ENCODE results near the gene ATP2B2.

The ATP2B2 gene

DNA sequence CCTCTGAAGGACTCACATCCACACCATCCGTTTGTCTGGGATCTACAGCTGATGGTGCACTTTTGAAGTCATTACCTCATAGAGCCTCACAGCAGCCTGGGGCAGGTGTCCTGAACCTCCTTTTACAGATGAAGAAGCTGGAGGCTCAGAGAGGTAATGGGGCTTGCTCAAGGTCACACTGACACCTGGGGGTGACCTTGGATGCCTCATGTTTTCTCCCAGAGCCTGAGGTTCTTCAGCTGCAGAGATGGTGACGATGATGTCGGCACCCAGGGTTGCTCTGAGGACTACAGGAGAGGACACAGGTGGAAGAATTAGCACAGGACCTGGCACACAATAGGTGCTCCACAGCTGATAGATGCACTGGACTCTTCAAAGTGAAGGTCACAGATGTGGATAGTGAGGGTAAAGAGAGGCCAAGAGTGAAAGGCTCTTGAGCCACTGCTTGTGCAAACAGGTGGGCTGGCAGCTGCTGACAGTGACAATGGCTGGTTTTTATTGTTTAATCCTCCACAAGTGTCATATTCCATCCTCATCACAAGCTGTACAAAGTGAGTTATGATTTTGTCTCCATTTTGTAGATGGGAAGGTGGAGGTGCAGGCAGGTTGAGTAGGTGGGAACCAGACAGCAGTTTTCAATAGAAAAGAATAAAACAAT lies 17.4 kb upstream of the ATP2B2 start:
- TF ChIP-seq, protein P1, sequence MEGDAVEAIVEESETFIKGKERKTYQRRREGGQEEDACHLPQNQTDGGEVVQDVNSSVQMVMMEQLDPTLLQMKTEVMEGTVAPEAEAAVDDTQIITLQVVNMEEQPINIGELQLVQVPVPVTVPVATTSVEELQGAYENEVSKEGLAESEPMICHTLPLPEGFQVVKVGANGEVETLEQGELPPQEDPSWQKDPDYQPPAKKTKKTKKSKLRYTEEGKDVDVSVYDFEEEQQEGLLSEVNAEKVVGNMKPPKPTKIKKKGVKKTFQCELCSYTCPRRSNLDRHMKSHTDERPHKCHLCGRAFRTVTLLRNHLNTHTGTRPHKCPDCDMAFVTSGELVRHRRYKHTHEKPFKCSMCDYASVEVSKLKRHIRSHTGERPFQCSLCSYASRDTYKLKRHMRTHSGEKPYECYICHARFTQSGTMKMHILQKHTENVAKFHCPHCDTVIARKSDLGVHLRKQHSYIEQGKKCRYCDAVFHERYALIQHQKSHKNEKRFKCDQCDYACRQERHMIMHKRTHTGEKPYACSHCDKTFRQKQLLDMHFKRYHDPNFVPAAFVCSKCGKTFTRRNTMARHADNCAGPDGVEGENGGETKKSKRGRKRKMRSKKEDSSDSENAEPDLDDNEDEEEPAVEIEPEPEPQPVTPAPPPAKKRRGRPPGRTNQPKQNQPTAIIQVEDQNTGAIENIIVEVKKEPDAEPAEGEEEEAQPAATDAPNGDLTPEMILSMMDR (IDR thresholded peaks at IDR 0.05; ENCODE audit: unreplicated experiment in 3 of 3) = no peak
- H3K27ac Mint-ChIP-seq = no peak overlapping the region
- H3K27me3 Mint-ChIP-seq (ENCODE audit: low read depth) = peaks cover 60% of the 10 kb centered on the region
- no peaks in the 10 kb centered on the region for H3K9me3 Mint-ChIP-seq
- H3K36me3 Mint-ChIP-seq (ENCODE audit: low read depth) = no peaks in the 10 kb centered on the region
- H3K4me3 Mint-ChIP-seq = no peak overlapping the region
- no peaks in the 10 kb centered on the region for H3K4me1 Mint-ChIP-seq

DNA sequence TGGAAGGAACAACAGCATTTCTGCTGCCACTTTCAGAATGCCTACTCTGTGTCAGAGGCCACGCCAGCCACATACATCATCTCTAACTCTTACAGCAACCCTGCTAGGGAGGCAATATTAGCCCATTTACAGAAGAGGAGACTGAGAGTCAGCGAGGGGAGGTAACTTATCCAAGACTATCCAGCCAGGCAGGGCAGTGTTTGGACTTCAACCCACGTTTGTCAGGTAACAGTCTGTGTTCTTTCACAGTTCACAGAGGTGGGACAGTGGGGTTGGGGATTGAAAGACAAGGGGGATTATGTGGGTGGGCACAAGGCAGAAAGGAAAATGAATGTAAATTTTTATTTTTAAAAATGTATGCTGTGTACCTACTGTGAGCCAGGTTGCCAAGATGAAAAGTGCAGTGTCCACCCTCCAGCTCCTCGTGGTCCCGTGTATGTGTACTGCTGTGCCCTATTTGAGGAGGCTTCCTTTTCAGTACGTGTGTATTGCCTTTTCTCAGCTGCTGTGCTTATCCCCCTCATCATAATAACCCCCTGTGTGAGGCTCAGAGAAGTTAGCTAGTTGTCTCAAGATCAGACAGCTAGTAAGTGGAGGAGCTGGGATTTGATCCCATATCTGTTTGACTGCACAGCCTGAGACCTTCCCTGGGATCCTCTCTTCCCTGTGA lies 16.5 kb upstream of the ATP2B2 start:
- Mint-ChIP-seq H3K27ac (no peak overlapping the region), H3K27me3 (ENCODE audit: low read depth) (peaks cover 61% of the 10 kb centered on the region), H3K4me3 (no peak overlapping the region), H3K36me3 (ENCODE audit: low read depth) (no peaks in the 10 kb centered on the region), H3K4me1 (no peaks in the 10 kb centered on the region), H3K9me3 (no peaks in the 10 kb centered on the region)
- TF ChIP-seq, protein P1 (IDR thresholded peaks at IDR 0.05; ENCODE audit: unreplicated experiment in 3 of 3) = no peak

DNA sequence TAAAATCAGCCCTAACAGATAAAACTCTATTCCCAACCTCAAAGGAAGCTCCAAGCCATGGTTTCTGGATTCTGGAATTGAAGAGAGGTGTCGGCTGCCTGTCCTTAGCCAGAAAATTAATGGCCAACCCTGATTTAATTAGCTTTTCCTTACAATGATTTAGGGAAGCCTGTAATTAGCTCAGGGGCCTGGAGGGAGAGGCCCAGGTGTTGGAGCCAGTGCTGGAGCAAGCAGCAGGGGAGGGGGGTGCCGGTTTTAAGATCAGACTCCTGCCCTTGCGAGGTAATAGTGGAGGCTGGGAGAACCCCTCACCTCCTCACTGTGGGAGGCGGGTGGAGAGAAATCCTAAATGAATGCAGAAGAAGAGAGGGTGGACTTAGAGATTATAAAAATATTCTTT lies 14.7 kb upstream of the ATP2B2 start:
- H3K9me3 Mint-ChIP-seq = no peaks in the 10 kb centered on the region
- no peaks in the 10 kb centered on the region for H3K36me3 Mint-ChIP-seq (ENCODE audit: low read depth)
- no peak overlapping the region for H3K27ac Mint-ChIP-seq
- peaks cover 60% of the 10 kb centered on the region for H3K27me3 Mint-ChIP-seq (ENCODE audit: low read depth)
- TF ChIP-seq, protein P1 (IDR thresholded peaks at IDR 0.05; ENCODE audit: unreplicated experiment in 3 of 3) = no peak
- H3K4me1 Mint-ChIP-seq = no peaks in the 10 kb centered on the region
- no peak overlapping the region for H3K4me3 Mint-ChIP-seq

DNA sequence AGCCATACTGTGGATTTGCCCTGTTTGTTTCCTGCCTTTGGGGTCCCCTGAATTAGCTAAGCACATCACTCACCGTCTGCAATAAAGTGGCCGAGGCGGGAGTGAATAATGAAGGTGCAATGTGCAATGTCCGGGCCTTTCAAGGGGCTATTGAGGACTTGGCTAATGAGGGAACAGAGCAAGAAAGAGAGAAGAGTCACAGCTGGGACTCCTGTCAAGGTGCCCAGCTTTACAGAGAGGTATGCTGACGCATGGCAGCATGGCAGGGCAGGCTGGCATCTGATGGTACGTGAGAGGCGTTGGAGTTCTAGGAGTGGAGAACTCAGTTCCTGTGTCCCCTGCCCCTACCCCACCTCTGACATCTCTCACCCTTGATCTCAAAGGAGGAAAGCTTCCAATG lies 13.8 kb upstream of the ATP2B2 start:
- Mint-ChIP-seq H3K27me3 (ENCODE audit: low read depth) (peaks cover 53% of the 10 kb centered on the region), H3K4me1 (no peaks in the 10 kb centered on the region), H3K4me3 (no peak overlapping the region), H3K36me3 (ENCODE audit: low read depth) (no peaks in the 10 kb centered on the region), H3K9me3 (no peaks in the 10 kb centered on the region), H3K27ac (no peak overlapping the region)
- TF ChIP-seq, protein P1 (IDR thresholded peaks at IDR 0.05; ENCODE audit: unreplicated experiment in 3 of 3) = no peak

DNA sequence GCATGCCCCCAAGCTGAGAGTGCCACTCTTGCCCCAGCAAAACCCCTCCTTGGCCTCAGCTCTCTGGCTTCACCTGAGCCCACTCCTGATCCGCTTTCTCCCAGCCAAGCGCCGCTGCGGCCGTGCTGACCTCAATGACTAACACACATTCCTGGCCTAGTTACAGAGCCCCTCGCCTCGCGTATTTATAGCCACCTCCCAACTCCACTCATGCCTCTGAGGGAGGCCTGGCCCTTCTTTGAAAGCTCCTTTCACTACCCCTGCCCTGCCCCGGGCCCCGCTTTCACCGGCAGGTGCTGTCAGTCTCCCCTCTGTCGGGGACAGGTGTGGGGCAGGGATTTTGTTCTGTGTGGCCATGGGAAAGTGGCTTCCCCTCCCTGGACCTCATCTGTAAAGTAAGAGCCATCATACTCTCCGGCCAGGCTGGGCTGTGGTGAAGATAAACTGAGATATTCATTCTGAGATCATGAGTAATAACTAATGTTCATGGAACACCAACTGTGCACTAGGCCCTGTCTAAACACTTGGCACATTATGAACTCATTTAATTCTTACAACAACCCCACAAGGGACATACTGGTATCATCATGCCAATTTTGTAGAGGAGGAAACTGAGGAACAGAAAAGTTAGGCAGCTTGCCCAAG lies 13.2 kb upstream of the ATP2B2 start:
- H3K4me3 Mint-ChIP-seq = no peak overlapping the region
- TF ChIP-seq, protein P1 (IDR thresholded peaks at IDR 0.05; ENCODE audit: unreplicated experiment in 3 of 3) = no peak
- H3K9me3 Mint-ChIP-seq = no peaks in the 10 kb centered on the region
- H3K4me1 Mint-ChIP-seq = no peaks in the 10 kb centered on the region
- H3K36me3 Mint-ChIP-seq (ENCODE audit: low read depth) = no peaks in the 10 kb centered on the region
- no peak overlapping the region for H3K27ac Mint-ChIP-seq
- H3K27me3 Mint-ChIP-seq (ENCODE audit: low read depth) = peaks cover 48% of the 10 kb centered on the region

Measured in nephron (organoid).